NOMO-1 (cell line): ENCODE measurements around the gene ASXL1.
"Not testable (repeated sequence)": the region's sequence is repeated elsewhere in the genome, so short reads cannot be mapped to it uniquely, and the experiment has no call there.

ENCODE experiments used
- DNase-seq, 2 experiments: peaks; one replicate each; lab custom pipeline; 2025; ENCODE audit not compliant: unreplicated experiment in 2 of 2; lab: John Stamatoyannopoulos, UW

The ASXL1 gene

DNA sequence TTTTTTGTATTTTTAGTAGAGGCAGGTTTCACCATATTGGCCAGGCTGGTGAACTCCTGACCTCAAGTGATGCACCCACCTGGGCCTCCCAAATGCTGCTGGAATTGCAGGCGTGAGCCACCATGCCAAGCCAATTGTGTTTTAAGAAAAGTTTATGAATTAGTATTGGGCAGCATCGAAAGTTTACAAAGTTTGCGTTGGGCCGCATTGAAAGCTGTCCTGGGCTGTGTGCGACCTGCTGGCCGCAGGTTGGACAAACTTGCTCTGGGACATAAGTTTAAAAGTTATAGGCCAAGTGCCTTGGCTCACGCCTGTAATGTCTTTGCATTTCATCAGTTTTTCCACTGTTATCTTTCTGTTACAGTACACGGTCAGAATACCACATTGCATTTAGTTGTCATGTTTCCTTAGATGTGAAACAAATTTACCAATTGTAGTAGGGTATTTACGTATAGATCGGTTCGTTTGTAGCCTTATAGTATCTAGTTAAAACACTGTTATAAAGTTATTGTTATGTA, 39.5 kb downstream of the ASXL1 start:
- no peak for DNase-seq

DNA sequence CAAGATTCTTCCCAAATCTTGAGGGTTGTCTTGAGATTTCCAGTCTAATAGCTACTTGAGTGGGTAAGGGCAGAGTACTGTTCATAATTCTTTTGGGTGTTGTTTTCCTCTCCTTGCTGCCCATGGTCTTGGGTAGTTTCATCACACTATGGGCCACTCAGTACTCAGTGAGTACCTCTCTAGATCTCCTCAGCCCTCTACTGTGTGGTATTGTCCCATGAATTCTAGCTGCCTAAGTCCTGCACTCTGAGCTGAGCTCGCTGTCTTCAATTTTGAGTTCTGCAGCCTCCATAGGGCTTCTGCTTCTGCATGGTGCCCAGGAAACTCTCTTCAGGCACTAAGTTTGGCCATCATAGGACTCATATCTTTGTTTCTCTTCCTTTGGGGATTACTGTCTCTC, 42.3 kb downstream of the ASXL1 start:
- no peak for DNase-seq

- DNase-seq = no peak
These were observed 45.9 kb downstream of the ASXL1 start for GRCh38 chr20:32404017-32404416.

DNA sequence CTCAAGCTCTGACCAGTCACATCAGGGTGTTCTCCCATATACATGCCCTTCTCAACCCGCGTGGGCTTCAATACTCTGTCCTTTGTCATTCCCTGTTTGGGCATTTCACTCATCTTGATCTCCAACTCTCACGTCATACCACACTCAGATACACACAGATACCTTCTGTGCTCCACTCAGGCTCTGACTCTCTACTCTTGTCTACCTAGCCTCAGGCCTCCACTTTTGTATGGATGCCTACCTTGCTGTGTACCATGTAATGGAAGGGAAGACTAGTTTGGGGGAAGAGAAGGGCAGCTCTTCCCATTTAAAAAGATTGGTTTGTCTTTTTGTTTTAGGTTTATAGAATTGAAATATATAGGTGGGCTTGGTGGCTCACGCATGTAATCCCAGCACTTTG, 48.6 kb downstream of the ASXL1 start:
- DNase-seq = no peak

DNA sequence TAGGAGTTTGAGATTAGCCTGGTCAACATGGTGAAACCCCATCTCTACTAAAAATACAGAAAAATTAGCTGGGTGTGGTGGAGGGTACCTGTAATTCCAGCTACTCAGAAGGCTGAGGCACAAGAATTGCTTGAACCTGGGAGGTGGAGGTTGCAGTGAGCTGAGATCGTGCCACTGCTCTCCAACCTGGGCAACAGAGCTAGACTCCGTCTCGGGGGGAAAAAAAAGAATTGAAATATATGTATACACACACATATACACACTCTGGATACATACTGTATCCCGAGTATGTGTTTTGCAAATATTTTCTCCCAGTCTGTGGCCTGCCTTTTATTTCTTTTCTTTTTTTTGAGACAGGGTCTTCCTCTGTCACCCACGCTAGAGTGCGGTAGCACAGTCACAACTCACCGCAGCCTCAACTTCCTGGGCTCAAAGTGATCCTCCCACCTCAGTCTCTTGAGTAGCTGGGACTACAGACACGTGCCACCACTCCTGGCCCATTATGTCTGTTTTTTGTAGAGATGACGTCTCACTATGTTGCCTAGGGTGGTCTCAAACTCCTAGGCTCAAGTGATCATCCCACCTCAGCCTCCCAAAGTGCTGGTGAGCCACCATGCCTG, 49.1 kb downstream of the ASXL1 start:
- not testable (repeated sequence) for DNase-seq

DNA sequence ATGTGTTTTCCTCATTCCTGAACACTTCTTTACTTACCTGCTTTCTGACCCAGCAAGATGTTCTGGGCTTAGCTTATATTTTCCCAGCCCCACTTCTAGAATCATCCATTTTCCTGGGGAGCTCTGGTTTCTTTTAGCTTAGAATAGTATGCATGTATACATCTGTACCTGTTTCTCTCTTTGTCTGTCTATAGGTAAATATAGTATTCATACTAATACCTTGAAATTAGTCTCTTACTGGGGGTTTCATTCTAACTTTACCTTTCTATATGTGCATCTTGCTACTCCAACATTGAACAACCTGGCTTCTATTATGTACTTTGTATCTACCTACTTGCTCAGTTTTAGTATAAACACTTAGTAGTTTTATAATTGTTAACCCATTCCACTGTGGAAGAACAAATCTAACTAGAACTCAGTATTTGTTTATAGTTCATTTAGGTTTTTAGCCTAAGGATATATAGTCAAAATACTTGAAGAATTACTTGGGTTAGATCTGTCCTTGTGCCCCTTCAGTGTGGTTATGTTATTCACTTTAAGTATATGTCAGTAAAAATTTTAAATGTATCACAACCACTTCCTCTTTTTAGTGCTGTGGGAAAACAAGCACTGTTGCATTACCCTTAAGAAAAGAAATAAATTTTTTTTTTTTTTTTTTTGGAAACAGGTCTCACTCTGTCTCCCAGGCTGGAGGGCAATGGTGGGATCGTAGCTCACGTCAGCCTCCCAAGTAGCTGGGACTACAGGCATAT, 54.0 kb downstream of the ASXL1 start:
- peak; percentile 33 to 85 for DNase-seq

GRCh38 chr20:32415494-32415893, 57.4 kb downstream of the ASXL1 start:
- no peak for DNase-seq

GRCh38 chr20:32416206-32416605, 58.1 kb downstream of the ASXL1 start:
- no peak for DNase-seq

DNA sequence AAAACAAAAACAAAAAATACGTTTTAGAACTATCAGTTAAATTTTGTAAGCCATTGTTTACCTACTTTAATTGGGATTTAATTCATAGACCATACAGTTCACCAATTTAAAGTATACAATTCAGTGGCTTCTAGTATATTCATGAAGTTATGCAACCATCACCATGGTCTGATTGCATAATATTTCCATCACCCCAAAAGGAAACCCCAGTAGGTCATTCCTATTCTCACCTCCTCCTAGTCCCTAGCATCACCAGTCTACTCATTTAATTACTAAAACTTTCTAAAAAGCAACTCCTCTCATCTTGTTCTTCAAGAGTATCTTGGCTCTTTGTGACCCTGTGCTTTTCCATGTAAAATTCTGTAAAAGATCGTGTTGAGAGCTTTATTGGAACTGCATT, 60.2 kb downstream of the ASXL1 start:
- no peak for DNase-seq

GRCh38 chr20:32421290-32421689, 63.2 kb downstream of the ASXL1 start:
- no peak for DNase-seq

GRCh38 chr20:32427996-32428395, 69.9 kb downstream of the ASXL1 start:
- DNase-seq = no peak

DNA sequence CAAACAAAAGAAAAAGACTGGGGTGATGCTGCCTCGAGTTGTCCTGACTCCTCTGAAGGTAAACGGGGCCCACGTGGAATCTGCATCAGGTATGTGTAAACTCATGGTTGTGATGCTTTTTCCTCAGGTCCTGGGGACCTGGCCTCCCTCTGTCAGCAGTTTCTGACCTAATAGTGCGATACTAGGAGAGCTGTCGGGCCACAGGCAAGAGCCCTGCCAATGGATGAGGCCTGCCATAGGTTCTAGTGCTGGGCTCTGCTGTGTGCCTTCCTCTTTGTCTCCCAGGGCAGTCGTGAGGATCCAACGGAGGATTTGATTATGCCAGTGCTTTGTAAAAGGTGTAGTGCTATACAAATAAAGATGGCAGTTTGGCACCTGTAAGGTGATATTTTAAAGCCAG, 71.2 kb downstream of the ASXL1 start:
- no peak for DNase-seq

DNA sequence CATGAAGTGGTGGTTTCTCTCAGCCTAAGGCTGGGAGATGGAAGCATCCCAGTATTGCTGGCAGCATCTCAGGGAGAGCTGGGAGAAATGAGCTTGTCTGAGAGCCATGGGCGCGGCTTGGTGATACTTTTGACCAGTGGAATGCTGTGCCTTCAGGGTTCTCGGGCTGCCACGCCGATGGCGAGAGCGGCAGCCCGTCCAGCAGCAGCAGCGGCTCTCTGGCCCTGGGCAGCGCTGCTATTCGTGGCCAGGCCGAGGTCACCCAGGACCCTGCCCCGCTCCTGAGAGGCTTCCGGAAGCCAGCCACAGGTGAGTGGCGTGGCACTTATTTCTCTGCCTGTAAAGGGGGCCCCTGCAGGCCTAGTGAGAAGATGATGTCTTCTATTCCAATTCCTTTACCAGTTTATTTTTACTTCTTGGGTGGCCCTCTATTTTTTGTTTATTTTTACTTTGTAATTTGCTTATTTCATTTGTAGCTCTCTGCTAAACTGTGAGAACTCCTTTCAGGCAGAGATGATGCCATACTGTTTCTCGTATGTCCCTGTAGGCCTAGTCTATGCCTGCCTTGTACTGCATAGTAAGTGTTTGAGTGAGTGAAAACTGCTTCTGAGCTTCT, 71.7 kb downstream of the ASXL1 start:
- DNase-seq = no peak

- no peak for DNase-seq
These were observed 73.3 kb downstream of the ASXL1 start for GRCh38 chr20:32431457-32431856.

GRCh38 chr20:32432277-32432676, 74.1 kb downstream of the ASXL1 start:
- no peak for DNase-seq

DNA sequence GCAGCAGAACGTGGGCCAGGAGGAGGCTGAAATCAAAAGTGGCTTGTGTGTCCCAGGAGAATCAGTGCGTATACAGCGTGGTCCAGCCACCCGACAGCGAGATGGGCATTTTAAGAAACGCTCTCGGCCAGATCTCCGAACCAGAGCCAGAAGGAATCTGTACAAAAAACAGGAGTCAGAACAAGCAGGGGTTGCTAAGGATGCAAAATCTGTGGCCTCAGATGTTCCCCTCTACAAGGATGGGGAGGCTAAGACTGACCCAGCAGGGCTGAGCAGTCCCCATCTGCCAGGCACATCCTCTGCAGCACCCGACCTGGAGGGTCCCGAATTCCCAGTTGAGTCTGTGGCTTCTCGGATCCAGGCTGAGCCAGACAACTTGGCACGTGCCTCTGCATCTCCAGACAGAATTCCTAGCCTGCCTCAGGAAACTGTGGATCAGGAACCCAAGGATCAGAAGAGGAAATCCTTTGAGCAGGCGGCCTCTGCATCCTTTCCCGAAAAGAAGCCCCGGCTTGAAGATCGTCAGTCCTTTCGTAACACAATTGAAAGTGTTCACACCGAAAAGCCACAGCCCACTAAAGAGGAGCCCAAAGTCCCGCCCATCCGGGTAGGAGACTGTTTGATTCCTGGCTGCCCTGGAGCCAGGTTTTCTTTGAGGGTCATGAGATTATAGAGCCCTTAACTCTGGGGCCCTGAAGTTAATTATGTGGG, 75.3 kb downstream of the ASXL1 start:
- no peak for DNase-seq

DNA sequence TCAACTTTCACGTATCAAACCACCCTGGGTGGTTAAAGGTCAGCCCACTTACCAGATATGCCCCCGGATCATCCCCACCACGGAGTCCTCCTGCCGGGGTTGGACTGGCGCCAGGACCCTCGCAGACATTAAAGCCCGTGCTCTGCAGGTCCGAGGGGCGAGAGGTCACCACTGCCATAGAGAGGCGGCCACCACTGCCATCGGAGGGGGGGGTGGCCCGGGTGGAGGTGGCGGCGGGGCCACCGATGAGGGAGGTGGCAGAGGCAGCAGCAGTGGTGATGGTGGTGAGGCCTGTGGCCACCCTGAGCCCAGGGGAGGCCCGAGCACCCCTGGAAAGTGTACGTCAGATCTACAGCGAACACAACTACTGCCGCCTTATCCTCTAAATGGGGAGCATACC, 76.3 kb downstream of the ASXL1 start:
- no peak for DNase-seq

DNA sequence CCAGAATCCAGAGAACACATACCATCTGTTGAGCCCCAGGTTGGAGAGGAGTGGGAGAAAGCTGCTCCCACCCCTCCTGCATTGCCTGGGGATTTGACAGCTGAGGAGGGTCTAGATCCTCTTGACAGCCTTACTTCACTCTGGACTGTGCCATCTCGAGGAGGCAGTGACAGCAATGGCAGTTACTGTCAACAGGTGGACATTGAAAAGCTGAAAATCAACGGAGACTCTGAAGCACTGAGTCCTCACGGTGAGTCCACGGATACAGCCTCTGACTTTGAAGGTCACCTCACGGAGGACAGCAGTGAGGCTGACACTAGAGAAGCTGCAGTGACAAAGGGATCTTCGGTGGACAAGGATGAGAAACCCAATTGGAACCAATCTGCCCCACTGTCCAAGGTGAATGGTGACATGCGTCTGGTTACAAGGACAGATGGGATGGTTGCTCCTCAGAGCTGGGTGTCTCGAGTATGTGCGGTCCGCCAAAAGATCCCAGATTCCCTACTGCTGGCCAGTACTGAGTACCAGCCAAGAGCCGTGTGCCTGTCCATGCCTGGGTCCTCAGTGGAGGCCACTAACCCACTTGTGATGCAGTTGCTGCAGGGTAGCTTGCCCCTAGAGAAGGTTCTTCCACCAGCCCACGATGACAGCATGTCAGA, 77.4 kb downstream of the ASXL1 start:
- DNase-seq = no peak

DNA sequence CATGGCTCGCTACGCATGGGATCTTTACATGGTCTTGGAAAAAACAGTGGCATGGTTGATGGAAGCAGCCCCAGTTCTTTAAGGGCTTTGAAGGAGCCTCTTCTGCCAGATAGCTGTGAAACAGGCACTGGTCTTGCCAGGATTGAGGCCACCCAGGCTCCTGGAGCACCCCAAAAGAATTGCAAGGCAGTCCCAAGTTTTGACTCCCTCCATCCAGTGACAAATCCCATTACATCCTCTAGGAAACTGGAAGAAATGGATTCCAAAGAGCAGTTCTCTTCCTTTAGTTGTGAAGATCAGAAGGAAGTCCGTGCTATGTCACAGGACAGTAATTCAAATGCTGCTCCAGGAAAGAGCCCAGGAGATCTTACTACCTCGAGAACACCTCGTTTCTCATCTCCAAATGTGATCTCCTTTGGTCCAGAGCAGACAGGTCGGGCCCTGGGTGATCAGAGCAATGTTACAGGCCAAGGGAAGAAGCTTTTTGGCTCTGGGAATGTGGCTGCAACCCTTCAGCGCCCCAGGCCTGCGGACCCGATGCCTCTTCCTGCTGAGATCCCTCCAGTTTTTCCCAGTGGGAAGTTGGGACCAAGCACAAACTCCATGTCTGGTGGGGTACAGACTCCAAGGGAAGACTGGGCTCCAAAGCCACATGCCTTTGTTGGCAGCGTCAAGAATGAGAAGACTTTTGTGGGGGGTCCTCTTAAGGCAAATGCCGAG, 78.2 kb downstream of the ASXL1 start:
- DNase-seq = no peak

DNA sequence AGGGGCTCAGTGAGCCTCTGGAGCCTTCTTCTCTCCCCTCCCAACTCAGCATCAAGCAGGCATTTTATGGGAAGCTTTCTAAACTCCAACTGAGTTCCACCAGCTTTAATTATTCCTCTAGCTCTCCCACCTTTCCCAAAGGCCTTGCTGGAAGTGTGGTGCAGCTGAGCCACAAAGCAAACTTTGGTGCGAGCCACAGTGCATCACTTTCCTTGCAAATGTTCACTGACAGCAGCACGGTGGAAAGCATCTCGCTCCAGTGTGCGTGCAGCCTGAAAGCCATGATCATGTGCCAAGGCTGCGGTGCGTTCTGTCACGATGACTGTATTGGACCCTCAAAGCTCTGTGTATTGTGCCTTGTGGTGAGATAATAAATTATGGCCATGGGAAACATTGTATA, 78.8 kb downstream of the ASXL1 start:
- no peak for DNase-seq
